ENCODE data around the gene RNH1. TPM values are rescaled to one million over a fixed set of nuclear protein-coding genes. Genes with fewer than 3 reads are reported as not detected.

Gene RNH1
- total RNA-seq, 1 donor from 2014 or later, result 227 TPM

Other genes starting within 250 kb of the RNH1 start
- gene NLRP6, start 228.8 kb downstream of the RNH1 start, total RNA-seq, result not detected in 2 replicates
- 8.8 and 12.9 TPM in 2 replicates for gene PGGHG, start 218.1 kb downstream of the RNH1 start, total RNA-seq
- gene IFITM5, start 207.7 kb downstream of the RNH1 start, total RNA-seq, result not detected in 2 replicates
- gene IFITM2, start 199.4 kb downstream of the RNH1 start, total RNA-seq, result 13.5 and 126 TPM in 2 replicates
- 7.6 and 53.5 TPM in 2 replicates for gene IFITM1, start 193.2 kb downstream of the RNH1 start, total RNA-seq
- gene IFITM3, start 186.4 kb downstream of the RNH1 start, total RNA-seq, result 14.9 and 70.2 TPM in 2 replicates
- gene B4GALNT4, start 137.7 kb downstream of the RNH1 start, total RNA-seq, result 4.0 and 4.5 TPM in 2 replicates
- gene PKP3, start 113.0 kb downstream of the RNH1 start, total RNA-seq, result 1.7 and 13.7 TPM in 2 replicates
- 5.4 and 41.5 TPM in 2 replicates for gene SIGIRR, start 92.2 kb downstream of the RNH1 start, total RNA-seq
- 9.2 and 10.8 TPM in 2 replicates for gene ANO9, start 65.2 kb downstream of the RNH1 start, total RNA-seq
- 25.9 and 40.7 TPM in 2 replicates for gene PTDSS2, start 57.0 kb downstream of the RNH1 start, total RNA-seq
- 40.5 and 51.2 TPM in 2 replicates for gene HRAS, start 28.3 kb upstream of the RNH1 start, total RNA-seq
- gene LRRC56, start 30.3 kb upstream of the RNH1 start, total RNA-seq, result 0.17 and 2.0 TPM in 2 replicates
- 0.69 and 1.7 TPM in 2 replicates for gene LMNTD2, start 53.5 kb upstream of the RNH1 start, total RNA-seq
- gene RASSF7, start 53.7 kb upstream of the RNH1 start, total RNA-seq, result 65.7 and 110 TPM in 2 replicates
- gene PHRF1, start 69.2 kb upstream of the RNH1 start, total RNA-seq, result 27.4 and 40.9 TPM in 2 replicates
- 17.1 and 23.3 TPM in 2 replicates for gene IRF7, start 108.7 kb upstream of the RNH1 start, total RNA-seq
- gene CDHR5, start 117.7 kb upstream of the RNH1 start, total RNA-seq, result 0.15 TPM in 1 of 2 replicates, not detected in the other
- not detected in 2 replicates for gene SCT, start 119.9 kb upstream of the RNH1 start, total RNA-seq
- 0.10 TPM in 1 of 2 replicates, not detected in the other for gene DRD4, start 130.0 kb upstream of the RNH1 start, total RNA-seq
- gene DEAF1, start 188.0 kb upstream of the RNH1 start, total RNA-seq, result 27.6 and 62.7 TPM in 2 replicates
- 3.6 and 7.7 TPM in 2 replicates for gene TMEM80, start 188.6 kb upstream of the RNH1 start, total RNA-seq
- gene EPS8L2, start 199.0 kb upstream of the RNH1 start, total RNA-seq, result 235 and 376 TPM in 2 replicates
- 188 and 419 TPM in 2 replicates for gene TALDO1, start 240.2 kb upstream of the RNH1 start, total RNA-seq